BJ (cell line): ENCODE data around the gene AMOT. TPM values are rescaled to one million over a fixed set of nuclear protein-coding genes. Genes with fewer than 3 reads are reported as not detected.

Experiments used
- CTCF ChIA-PET: fragments of 350-600 bp; formaldehyde crosslinking; extraction: SDS; loops from one replicate; lab custom pipeline; 2021; ENCODE audit warnings: antibody characterized with exemption, inconsistent platforms; lab: Yijun Ruan, JAX
- POLR2A ChIA-PET: fragments of 300-600 bp; sonication (Branson Sonifier 250); formaldehyde crosslinking; extraction: SDS; loops from one replicate; lab custom pipeline; 2021; ENCODE audit warnings: antibody characterized with exemption; lab: Charles Lee
- DNase-seq: peaks from one replicate; pipeline ENCODE4 v3.0.0-alpha.2; 2011; ENCODE audit warnings: low read depth
- H3K27me3 ChIP-seq: 2 replicates; pipeline ENCODE4 v1.6.0; 2011; ENCODE audit warnings: low read length; ENCODE audit not compliant: control insufficient read depth, insufficient read depth
- H3K36me3 ChIP-seq: 2 replicates; pipeline ENCODE4 v1.5.1; 2011; ENCODE audit warnings: low read length; ENCODE audit not compliant: control insufficient read depth, insufficient read depth
- H3K4me3 ChIP-seq: 2 replicates; pipeline ENCODE4 v1.5.1; 2011; ENCODE audit warnings: low read depth, mild to moderate bottlenecking, control low read depth, low read length
- polyA plus RNA-seq: library from polyadenylated mRNA; depleted of rRNA; stranded (reverse); fragments of >200 nt; gene quantifications from 2 replicates; pipeline ENCODE4 v1.2.3, GENCODE V29; 2011
- TF ChIP-seq, protein P1 (sequence below): IDR thresholded peaks from 2 replicates; pipeline ENCODE4 v1.5.1; 2011; ENCODE audit warnings: low read depth, mild to moderate bottlenecking, control low read depth, inconsistent platforms, low read length, moderate library complexity; ENCODE audit not compliant: insufficient read depth

AMOT gene
- polyA plus RNA-seq, 1 experiment, result 1.7 TPM

DNA sequence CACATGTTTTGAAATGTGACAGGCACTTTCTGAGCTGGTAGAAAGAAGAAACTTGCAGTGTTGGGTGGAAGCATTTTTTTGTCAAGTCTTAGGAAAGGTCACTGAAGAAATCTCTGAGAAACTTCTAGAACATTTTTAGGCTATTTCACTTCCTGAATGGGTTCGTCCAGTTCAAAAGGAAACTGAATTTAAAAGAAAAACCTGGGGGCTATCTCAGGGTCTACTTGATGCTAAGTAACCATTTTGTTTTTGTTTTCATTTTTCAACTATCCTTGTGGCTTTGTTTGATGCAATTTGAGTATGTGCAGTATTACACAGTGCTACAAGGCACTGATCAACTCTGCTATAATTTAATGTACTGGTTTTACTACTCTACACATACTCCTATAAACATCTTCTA, 34.0 kb upstream of the AMOT start:
- ChIA-PET POLR2A (no interaction called here), CTCF (no interaction called here)
- no peak overlapping the region for H3K4me3 ChIP-seq
- DNase-seq, result no peak
- H3K36me3 ChIP-seq, result no peaks in the 10 kb centered on the region
- TF ChIP-seq, protein P1, sequence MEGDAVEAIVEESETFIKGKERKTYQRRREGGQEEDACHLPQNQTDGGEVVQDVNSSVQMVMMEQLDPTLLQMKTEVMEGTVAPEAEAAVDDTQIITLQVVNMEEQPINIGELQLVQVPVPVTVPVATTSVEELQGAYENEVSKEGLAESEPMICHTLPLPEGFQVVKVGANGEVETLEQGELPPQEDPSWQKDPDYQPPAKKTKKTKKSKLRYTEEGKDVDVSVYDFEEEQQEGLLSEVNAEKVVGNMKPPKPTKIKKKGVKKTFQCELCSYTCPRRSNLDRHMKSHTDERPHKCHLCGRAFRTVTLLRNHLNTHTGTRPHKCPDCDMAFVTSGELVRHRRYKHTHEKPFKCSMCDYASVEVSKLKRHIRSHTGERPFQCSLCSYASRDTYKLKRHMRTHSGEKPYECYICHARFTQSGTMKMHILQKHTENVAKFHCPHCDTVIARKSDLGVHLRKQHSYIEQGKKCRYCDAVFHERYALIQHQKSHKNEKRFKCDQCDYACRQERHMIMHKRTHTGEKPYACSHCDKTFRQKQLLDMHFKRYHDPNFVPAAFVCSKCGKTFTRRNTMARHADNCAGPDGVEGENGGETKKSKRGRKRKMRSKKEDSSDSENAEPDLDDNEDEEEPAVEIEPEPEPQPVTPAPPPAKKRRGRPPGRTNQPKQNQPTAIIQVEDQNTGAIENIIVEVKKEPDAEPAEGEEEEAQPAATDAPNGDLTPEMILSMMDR, result no peak
- no peaks in the 10 kb centered on the region for H3K27me3 ChIP-seq

DNA sequence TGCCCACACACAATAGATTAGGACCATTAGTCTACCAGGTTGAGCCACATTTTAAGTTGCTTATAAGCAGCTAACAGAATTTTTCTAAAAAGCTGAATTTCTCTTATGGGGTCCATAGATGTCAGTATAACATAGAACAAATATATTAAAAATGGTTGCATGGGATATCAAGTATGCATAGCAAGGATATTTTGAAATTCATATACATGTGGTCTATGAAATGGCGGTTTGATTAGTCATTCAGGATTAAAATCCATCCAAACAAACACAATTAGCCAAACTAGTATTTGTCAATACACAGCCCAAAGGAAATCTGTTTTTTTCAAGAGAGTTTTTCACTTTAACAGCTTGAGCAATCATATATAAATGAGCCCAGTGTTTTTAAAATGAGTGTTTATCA, 33.5 kb upstream of the AMOT start:
- H3K27me3 ChIP-seq, result no peaks in the 10 kb centered on the region
- DNase-seq, result no peak
- H3K36me3 ChIP-seq, result no peaks in the 10 kb centered on the region
- H3K4me3 ChIP-seq, result no peak overlapping the region
- ChIA-PET POLR2A (no interaction called here), CTCF (no interaction called here)
- TF ChIP-seq, protein P1, result no peak

DNA sequence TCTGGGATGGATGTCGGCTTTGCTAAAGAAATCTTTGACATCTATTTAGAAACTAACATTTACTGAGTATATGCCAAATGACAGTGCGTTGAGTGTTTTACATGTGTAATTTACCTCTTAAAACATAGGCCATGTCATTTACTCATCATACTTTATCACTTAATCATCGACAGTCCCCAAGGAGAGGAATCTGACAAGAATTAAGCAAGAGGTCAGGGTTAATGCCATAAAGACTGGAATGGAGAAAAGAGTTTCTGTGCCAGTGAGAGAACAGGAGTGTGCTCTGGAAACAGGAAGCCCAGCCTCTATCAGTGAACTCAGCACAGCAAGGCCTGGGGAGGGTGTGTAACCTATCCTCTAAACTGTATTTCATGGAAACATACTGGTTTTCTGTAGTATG, 28.0 kb upstream of the AMOT start:
- CTCF ChIA-PET, result no interaction called here

DNA sequence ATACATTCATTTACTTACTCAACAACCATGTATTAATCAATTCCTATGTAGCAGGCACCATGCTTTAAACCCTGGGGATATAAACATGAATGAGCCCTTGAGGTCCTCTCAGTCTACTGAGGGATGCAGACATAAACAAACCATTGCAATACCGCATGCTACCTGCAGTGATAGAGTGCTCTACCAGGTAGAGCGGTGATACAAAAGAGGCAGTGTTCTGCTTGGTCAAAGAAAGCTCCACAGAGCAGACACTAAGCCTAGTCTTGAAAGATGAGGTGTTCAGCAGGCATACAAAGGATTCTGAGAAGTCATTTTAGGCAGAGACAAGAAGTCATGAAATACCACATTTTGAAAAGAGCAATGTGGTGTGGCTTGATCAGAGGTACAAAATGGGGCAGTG, 26.9 kb upstream of the AMOT start:
- CTCF ChIA-PET, result interaction anchor here (0.6 kb wide), 1 partner anchor 647 kb away, joined by 5 read pairs; no protein-coding TSS in a partner anchor
- no peak overlapping the region for H3K4me3 ChIP-seq
- TF ChIP-seq, protein P1, result no peak
- no peaks in the 10 kb centered on the region for H3K27me3 ChIP-seq
- POLR2A ChIA-PET, result interaction anchor here (0.6 kb wide), 1 partner anchor 35 kb away, joined by 3 read pairs; no protein-coding TSS in a partner anchor
- no peaks in the 10 kb centered on the region for H3K36me3 ChIP-seq
- no peak for DNase-seq

More for the DNA sequence above, 28.0 kb upstream of the AMOT start:
- POLR2A ChIA-PET, result no interaction called here
- no peak overlapping the region for H3K4me3 ChIP-seq
- TF ChIP-seq, protein P1, result no peak
- DNase-seq, result no peak
- H3K36me3 ChIP-seq, result no peaks in the 10 kb centered on the region
- H3K27me3 ChIP-seq, result no peaks in the 10 kb centered on the region

DNA sequence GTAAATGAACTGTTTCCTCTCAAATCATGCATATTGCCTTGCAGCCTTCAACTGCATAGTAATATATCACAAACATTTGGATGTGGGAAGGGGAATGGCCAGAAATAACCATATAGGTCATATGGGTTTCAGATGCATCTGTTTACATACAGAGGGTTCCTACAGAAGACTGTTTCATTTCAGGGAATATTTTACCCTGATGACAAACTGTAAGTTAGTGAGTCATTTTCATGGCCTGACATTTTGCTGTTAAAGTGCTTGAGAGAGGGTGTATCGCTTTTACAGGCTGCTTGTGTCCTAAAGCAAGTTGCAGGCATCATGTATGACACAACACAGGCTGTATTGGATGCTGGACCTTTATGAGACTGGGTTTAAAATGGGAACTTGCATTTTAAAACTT, 25.5 kb upstream of the AMOT start:
- CTCF ChIA-PET, result no interaction called here
- TF ChIP-seq, protein P1, result no peak

More for the DNA sequence above, 25.5 kb upstream of the AMOT start:
- H3K36me3 ChIP-seq, result no peaks in the 10 kb centered on the region
- H3K4me3 ChIP-seq, result no peak overlapping the region
- DNase-seq, result no peak
- H3K27me3 ChIP-seq, result no peaks in the 10 kb centered on the region
- POLR2A ChIA-PET, result no interaction called here
